Measurements from ENCODE around the gene MYLK. TPM values are rescaled to one million over a fixed set of nuclear protein-coding genes. Genes with fewer than 3 reads are reported as not detected.

Gene MYLK
- total and polyA plus RNA-seq, 7 donors: 3.2 to 13.7 (median 5.8) TPM

GRCh38 chr3:123804676-123805075 lies 79.5 kb downstream of the MYLK start:
- ATAC-seq: no peak
- Histone ChIP-seq H3K27me3 (ENCODE audit: insufficient read depth in 3 of 3, low read length in 2 of 3) (no peaks in the 10 kb centered on the region), H3K4me3 (no peak overlapping the region), H3K27ac (no peak overlapping the region), H3K4me1 (no peaks in the 10 kb centered on the region), H3K36me3 (ENCODE audit: insufficient read depth in 1 of 2, low read depth in 1 of 2) (no peaks in the 10 kb centered on the region), H3K9me3 (no peaks in the 10 kb centered on the region)
- no peak for DNase-seq
- intact Hi-C loops (cut with DNase I): no loop called here
- WGBS, 3 donors: 88 to 94% (median 93%) methylated on average over 3 of the region's 3 CpGs
- TF ChIP-seq CTCF (IDR thresholded peaks at IDR 0.05): no peak

- no peaks in the 10 kb centered on the region for H3K9me3 ChIP-seq
- no peaks in the 10 kb centered on the region for H3K4me1 ChIP-seq
- WGBS, 3 donors: 72 to 93% (median 76%) methylated on average over 4 to 5 of the region's 5 CpGs
- intact Hi-C loops (cut with DNase I): no loop called here
- TF ChIP-seq CTCF (IDR thresholded peaks at IDR 0.05): no peak
- DNase-seq (no peak), ATAC-seq (no peak)
- no peak overlapping the region for H3K4me3 ChIP-seq
- H3K36me3 ChIP-seq (ENCODE audit: insufficient read depth in 1 of 2, low read depth in 1 of 2): no peaks in the 10 kb centered on the region
- H3K27me3 ChIP-seq (ENCODE audit: insufficient read depth in 3 of 3, low read length in 2 of 3): no peaks in the 10 kb centered on the region
- H3K27ac ChIP-seq: no peak overlapping the region
These were observed 80.6 kb downstream of the MYLK start for GRCh38 chr3:123803521-123803920.

- intact Hi-C loops (cut with DNase I): no loop called here
- Histone ChIP-seq H3K9me3 (no peaks in the 10 kb centered on the region), H3K27ac (no peak overlapping the region), H3K27me3 (ENCODE audit: insufficient read depth in 3 of 3, low read length in 2 of 3) (no peaks in the 10 kb centered on the region), H3K36me3 (ENCODE audit: insufficient read depth in 1 of 2, low read depth in 1 of 2) (no peaks in the 10 kb centered on the region), H3K4me1 (no peaks in the 10 kb centered on the region), H3K4me3 (no peak overlapping the region)
- WGBS, 3 donors: 50 to 68% (median 65%) methylated on average over 3 of the region's 3 CpGs
- ATAC-seq (no peak), DNase-seq (no peak)
- TF ChIP-seq CTCF (IDR thresholded peaks at IDR 0.05): no peak
These were observed 82.0 kb downstream of the MYLK start for GRCh38 chr3:123802007-123802625.

- intact Hi-C loops (cut with DNase I): no loop called here
- Histone ChIP-seq H3K4me3 (no peak overlapping the region), H3K4me1 (no peaks in the 10 kb centered on the region), H3K27ac (no peak overlapping the region), H3K9me3 (no peaks in the 10 kb centered on the region), H3K36me3 (ENCODE audit: insufficient read depth in 1 of 2, low read depth in 1 of 2) (no peaks in the 10 kb centered on the region), H3K27me3 (ENCODE audit: insufficient read depth in 3 of 3, low read length in 2 of 3) (no peaks in the 10 kb centered on the region)
- DNase-seq (no peak), ATAC-seq (no peak)
- no peak for TF ChIP-seq CTCF (IDR thresholded peaks at IDR 0.05)
These were observed 82.7 kb downstream of the MYLK start for GRCh38 chr3:123801474-123801873.

GRCh38 chr3:123800362-123800682 lies 83.8 kb downstream of the MYLK start:
- ATAC-seq: no peak
- H3K9me3 ChIP-seq: no peaks in the 10 kb centered on the region
- no peak for TF ChIP-seq CTCF (IDR thresholded peaks at IDR 0.05)
- H3K36me3 ChIP-seq (ENCODE audit: insufficient read depth in 1 of 2, low read depth in 1 of 2): no peaks in the 10 kb centered on the region
- intact Hi-C loops (cut with DNase I): no loop called here
- no peaks in the 10 kb centered on the region for H3K4me1 ChIP-seq
- WGBS, 3 donors: 45 to 49% (median 45%) methylated on average over 2 of the region's 2 CpGs
- no peak overlapping the region for H3K27ac ChIP-seq
- DNase-seq: no peak
- no peak overlapping the region for H3K4me3 ChIP-seq
- H3K27me3 ChIP-seq (ENCODE audit: insufficient read depth in 3 of 3, low read length in 2 of 3): no peaks in the 10 kb centered on the region
